SU-DHL-6 (cell line): Measurements from ENCODE around the gene AGRN.
"Not testable (repeated sequence)": the region's sequence is repeated elsewhere in the genome, so short reads cannot be mapped to it uniquely, and the experiment has no call there.

ENCODE experiments used
- EZH2phosphoT487 ChIP-seq: fragments of 200-600 bp; sonication (generic), shearing (Covaris generic); conservative IDR thresholded peaks from 2 replicates; pipeline ENCODE4 v1.6.1; 2018; ENCODE audit warnings: mild to moderate bottlenecking, antibody characterized with exemption, low read length, moderate library complexity, mixed read lengths
- TF ChIP-seq, protein P1 (sequence below): fragments of 200-600 bp; sonication (generic); IDR thresholded peaks from one replicate; pipeline ENCODE4 v1.5.1; 2017; ENCODE audit warnings: antibody characterized with exemption, mild to moderate bottlenecking, low read length, moderate library complexity; ENCODE audit not compliant: insufficient read depth, poor library complexity, severe bottlenecking

DNA sequence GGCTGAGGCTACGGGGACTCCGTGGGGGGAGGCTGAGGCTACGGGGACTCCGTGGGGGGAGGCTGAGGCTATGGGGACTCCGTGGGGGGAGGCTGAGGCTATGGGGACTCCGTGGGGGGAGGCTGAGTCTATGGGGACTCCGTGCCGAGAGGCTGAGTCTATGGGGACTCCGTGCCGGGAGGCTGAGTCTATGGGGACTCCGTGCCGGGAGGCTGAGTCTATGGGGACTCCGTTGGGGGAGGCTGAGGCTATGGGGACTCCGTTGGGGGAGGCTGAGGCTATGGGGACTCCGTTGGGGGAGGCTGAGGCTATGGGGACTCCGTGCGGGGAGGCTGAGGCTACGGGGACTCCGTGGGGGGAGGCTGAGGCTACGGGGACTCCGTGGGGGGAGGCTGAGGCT lies 57.5 kb downstream of the AGRN start:
- TF ChIP-seq, protein P1, sequence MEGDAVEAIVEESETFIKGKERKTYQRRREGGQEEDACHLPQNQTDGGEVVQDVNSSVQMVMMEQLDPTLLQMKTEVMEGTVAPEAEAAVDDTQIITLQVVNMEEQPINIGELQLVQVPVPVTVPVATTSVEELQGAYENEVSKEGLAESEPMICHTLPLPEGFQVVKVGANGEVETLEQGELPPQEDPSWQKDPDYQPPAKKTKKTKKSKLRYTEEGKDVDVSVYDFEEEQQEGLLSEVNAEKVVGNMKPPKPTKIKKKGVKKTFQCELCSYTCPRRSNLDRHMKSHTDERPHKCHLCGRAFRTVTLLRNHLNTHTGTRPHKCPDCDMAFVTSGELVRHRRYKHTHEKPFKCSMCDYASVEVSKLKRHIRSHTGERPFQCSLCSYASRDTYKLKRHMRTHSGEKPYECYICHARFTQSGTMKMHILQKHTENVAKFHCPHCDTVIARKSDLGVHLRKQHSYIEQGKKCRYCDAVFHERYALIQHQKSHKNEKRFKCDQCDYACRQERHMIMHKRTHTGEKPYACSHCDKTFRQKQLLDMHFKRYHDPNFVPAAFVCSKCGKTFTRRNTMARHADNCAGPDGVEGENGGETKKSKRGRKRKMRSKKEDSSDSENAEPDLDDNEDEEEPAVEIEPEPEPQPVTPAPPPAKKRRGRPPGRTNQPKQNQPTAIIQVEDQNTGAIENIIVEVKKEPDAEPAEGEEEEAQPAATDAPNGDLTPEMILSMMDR, result not testable (repeated sequence)
- TF ChIP-seq EZH2phosphoT487, result not testable (repeated sequence)
